ENCODE measurements around the gene DPP3.

The DPP3 gene

GRCh38 chr11:66476841-66477251, 3.4 kb upstream of the DPP3 start:
- TF ChIP-seq CTCF (conservative IDR thresholded peaks at IDR 0.05; ENCODE audit: control insufficient read depth, insufficient read depth, low read depth, low read length), result no peak
- DNase-seq (ENCODE audit: low read depth), result no peak

GRCh38 chr11:66477263-66478201, 2.7 kb upstream of the DPP3 start:
- TF ChIP-seq CTCF (conservative IDR thresholded peaks at IDR 0.05; ENCODE audit: control insufficient read depth, insufficient read depth, low read depth, low read length), result no peak
- no peak overlapping the region for H3K4me3 ChIP-seq (ENCODE audit: control insufficient read depth, low read depth, low read length)
- DNase-seq (ENCODE audit: low read depth), result no peak

More at GRCh38 chr11:66476841-66477251, 3.4 kb upstream of the DPP3 start:
- H3K4me3 ChIP-seq (ENCODE audit: control insufficient read depth, low read depth, low read length), result no peak overlapping the region

- TF ChIP-seq CTCF (conservative IDR thresholded peaks at IDR 0.05; ENCODE audit: control insufficient read depth, insufficient read depth, low read depth, low read length), result peak; percentile 75
- DNase-seq (ENCODE audit: low read depth), result no peak
- H3K4me3 ChIP-seq (ENCODE audit: control insufficient read depth, low read depth, low read length), result peak overlapping the region; percentile 86
Observed at GRCh38 chr11:66478729-66479393, 1.4 kb upstream of the DPP3 start.

GRCh38 chr11:66479394-66480116, 679 bp upstream of the DPP3 start:
- no peak for TF ChIP-seq CTCF (conservative IDR thresholded peaks at IDR 0.05; ENCODE audit: control insufficient read depth, insufficient read depth, low read depth, low read length)
- peak; percentile 34 for DNase-seq (ENCODE audit: low read depth)
- peak overlapping the region; percentile 86 for H3K4me3 ChIP-seq (ENCODE audit: control insufficient read depth, low read depth, low read length)

GRCh38 chr11:66484806-66485380, 4.7 kb downstream of the DPP3 start:
- no peak for DNase-seq (ENCODE audit: low read depth)
- TF ChIP-seq CTCF (conservative IDR thresholded peaks at IDR 0.05; ENCODE audit: control insufficient read depth, insufficient read depth, low read depth, low read length), result no peak
- H3K4me3 ChIP-seq (ENCODE audit: control insufficient read depth, low read depth, low read length), result no peak overlapping the region

GRCh38 chr11:66488957-66489356, 8.7 kb downstream of the DPP3 start:
- H3K4me3 ChIP-seq (ENCODE audit: control insufficient read depth, low read depth, low read length), result no peak overlapping the region
- DNase-seq (ENCODE audit: low read depth), result no peak

More at GRCh38 chr11:66488957-66489356, 8.7 kb downstream of the DPP3 start:
- no peak for TF ChIP-seq CTCF (conservative IDR thresholded peaks at IDR 0.05; ENCODE audit: control insufficient read depth, insufficient read depth, low read depth, low read length)

Measured in fibroblast of mammary gland (primary cell).